ENCODE results near the gene SYS1. TPM values are rescaled to one million over a fixed set of nuclear protein-coding genes. Genes with fewer than 3 reads are reported as not detected.

SYS1 gene
- total and polyA plus RNA-seq, 3 experiments from 2014 or later, result 40.1 to 54.0 (median 48.3) TPM

GRCh38 chr20:45336530-45337366, 26.2 kb upstream of the SYS1 start:
- Mint-ChIP-seq H3K27me3 (no peaks in the 10 kb centered on the region), H3K36me3 (no peaks in the 10 kb centered on the region), H3K4me1 (no peaks in the 10 kb centered on the region), H3K9me3 (no peaks in the 10 kb centered on the region), H3K4me3 (no peak overlapping the region), H3K27ac (peak overlapping the region in 1 of 8 donors; percentile 23)
- ChIA-PET POLR2A (no interaction called here), CTCF (interaction anchor here (1.4 to 2.4 kb wide), 2 partner anchors 11 to 100 kb away, joined by 4 to 10 read pairs; no protein-coding TSS in a partner anchor)
- no peak for DNase-seq
- Histone ChIP-seq H3K4me3 (ENCODE audit: low read length) (no peak overlapping the region), H3K27ac (ENCODE audit: low read depth, low read length) (no peak overlapping the region), H3K27me3 (ENCODE audit: insufficient read depth, low read length, poor library complexity, severe bottlenecking) (no peaks in the 10 kb centered on the region), H3K36me3 (ENCODE audit: insufficient read depth, low read length) (no peaks in the 10 kb centered on the region), H3K9me3 (ENCODE audit: low read length) (no peaks in the 10 kb centered on the region), H3K4me1 (ENCODE audit: insufficient read depth, low read length) (no peaks in the 10 kb centered on the region)

- H3K4me1 ChIP-seq (ENCODE audit: insufficient read depth, low read length), result no peaks in the 10 kb centered on the region
- Mint-ChIP-seq H3K4me1 (no peaks in the 10 kb centered on the region), H3K36me3 (no peaks in the 10 kb centered on the region), H3K4me3 (no peak overlapping the region), H3K27me3 (no peaks in the 10 kb centered on the region), H3K27ac (no peak overlapping the region), H3K9me3 (no peaks in the 10 kb centered on the region)
- H3K9me3 ChIP-seq (ENCODE audit: low read length), result no peaks in the 10 kb centered on the region
- H3K36me3 ChIP-seq (ENCODE audit: insufficient read depth, low read length), result no peaks in the 10 kb centered on the region
- DNase-seq, result no peak
- ChIA-PET POLR2A (no interaction called here), CTCF (no interaction called here)
- no peaks in the 10 kb centered on the region for H3K27me3 ChIP-seq (ENCODE audit: insufficient read depth, low read length, poor library complexity, severe bottlenecking)
- peak overlapping the region; percentile 14 for H3K27ac ChIP-seq (ENCODE audit: low read depth, low read length)
- no peak overlapping the region for H3K4me3 ChIP-seq (ENCODE audit: low read length)
These were observed 25.4 kb upstream of the SYS1 start for GRCh38 chr20:45337367-45338120.

- CTCF ChIA-PET, result no interaction called here
- Mint-ChIP-seq H3K27ac (no peak overlapping the region), H3K4me3 (no peak overlapping the region), H3K9me3 (no peaks in the 10 kb centered on the region), H3K27me3 (no peaks in the 10 kb centered on the region), H3K4me1 (no peaks in the 10 kb centered on the region), H3K36me3 (no peaks in the 10 kb centered on the region)
- no peak for DNase-seq
- Histone ChIP-seq H3K9me3 (ENCODE audit: low read length) (no peaks in the 10 kb centered on the region), H3K36me3 (ENCODE audit: insufficient read depth, low read length) (no peaks in the 10 kb centered on the region), H3K4me1 (ENCODE audit: insufficient read depth, low read length) (no peaks in the 10 kb centered on the region), H3K27me3 (ENCODE audit: insufficient read depth, low read length, poor library complexity, severe bottlenecking) (no peaks in the 10 kb centered on the region), H3K27ac (ENCODE audit: low read depth, low read length) (peak overlapping the region; percentile 14), H3K4me3 (ENCODE audit: low read length) (no peak overlapping the region)
- POLR2A ChIA-PET, result no interaction called here
These were observed 24.6 kb upstream of the SYS1 start for GRCh38 chr20:45338121-45339030.

GRCh38 chr20:45339084-45339483, 23.9 kb upstream of the SYS1 start:
- Mint-ChIP-seq H3K4me1 (no peaks in the 10 kb centered on the region), H3K4me3 (no peak overlapping the region), H3K36me3 (no peaks in the 10 kb centered on the region), H3K9me3 (no peaks in the 10 kb centered on the region), H3K27ac (no peak overlapping the region), H3K27me3 (no peaks in the 10 kb centered on the region)
- H3K27ac ChIP-seq (ENCODE audit: low read depth, low read length), result no peak overlapping the region
- DNase-seq, result no peak
- ChIA-PET CTCF (no interaction called here), POLR2A (interaction anchor here (1.3 kb wide), 1 partner anchor 9 kb away, joined by 3 read pairs; the partner anchor contains the start of gene SDC4)
- H3K9me3 ChIP-seq (ENCODE audit: low read length), result no peaks in the 10 kb centered on the region
- H3K27me3 ChIP-seq (ENCODE audit: insufficient read depth, low read length, poor library complexity, severe bottlenecking), result no peaks in the 10 kb centered on the region
- H3K4me3 ChIP-seq (ENCODE audit: low read length), result no peak overlapping the region
- no peaks in the 10 kb centered on the region for H3K4me1 ChIP-seq (ENCODE audit: insufficient read depth, low read length)
- no peaks in the 10 kb centered on the region for H3K36me3 ChIP-seq (ENCODE audit: insufficient read depth, low read length)

GRCh38 chr20:45339799-45340198, 23.2 kb upstream of the SYS1 start:
- DNase-seq, result no peak
- no peaks in the 10 kb centered on the region for H3K4me1 ChIP-seq (ENCODE audit: insufficient read depth, low read length)
- CTCF ChIA-PET, result no interaction called here
- H3K27me3 Mint-ChIP-seq, result no peaks in the 10 kb centered on the region
- POLR2A ChIA-PET, result interaction anchor here (1.3 kb wide), 1 partner anchor 9 kb away, joined by 3 read pairs; the partner anchor contains the start of gene SDC4
- peak overlapping the region in 1 of 8 donors; percentile 82 for H3K27ac Mint-ChIP-seq
- no peaks in the 10 kb centered on the region for H3K4me1 Mint-ChIP-seq
- H3K36me3 ChIP-seq (ENCODE audit: insufficient read depth, low read length), result no peaks in the 10 kb centered on the region
- no peak overlapping the region for H3K4me3 Mint-ChIP-seq
- H3K27ac ChIP-seq (ENCODE audit: low read depth, low read length), result no peak overlapping the region
- no peaks in the 10 kb centered on the region for H3K27me3 ChIP-seq (ENCODE audit: insufficient read depth, low read length, poor library complexity, severe bottlenecking)
- H3K36me3 Mint-ChIP-seq, result no peaks in the 10 kb centered on the region
- H3K4me3 ChIP-seq (ENCODE audit: low read length), result no peak overlapping the region
- H3K9me3 Mint-ChIP-seq, result no peaks in the 10 kb centered on the region
- no peaks in the 10 kb centered on the region for H3K9me3 ChIP-seq (ENCODE audit: low read length)

GRCh38 chr20:45340236-45340847, 22.6 kb upstream of the SYS1 start:
- Histone ChIP-seq H3K9me3 (ENCODE audit: low read length) (no peaks in the 10 kb centered on the region), H3K36me3 (ENCODE audit: insufficient read depth, low read length) (no peaks in the 10 kb centered on the region), H3K27ac (ENCODE audit: low read depth, low read length) (no peak overlapping the region), H3K27me3 (ENCODE audit: insufficient read depth, low read length, poor library complexity, severe bottlenecking) (no peaks in the 10 kb centered on the region), H3K4me1 (ENCODE audit: insufficient read depth, low read length) (no peaks in the 10 kb centered on the region), H3K4me3 (ENCODE audit: low read length) (no peak overlapping the region)
- H3K9me3 Mint-ChIP-seq, result no peaks in the 10 kb centered on the region
- no peak for DNase-seq
- H3K4me1 Mint-ChIP-seq, result no peaks in the 10 kb centered on the region
- H3K36me3 Mint-ChIP-seq, result no peaks in the 10 kb centered on the region
- ChIA-PET POLR2A (interaction anchor here (1.3 kb wide), 1 partner anchor 8 kb away, joined by 3 read pairs; the partner anchor contains the start of gene SDC4), CTCF (no interaction called here)
- no peak overlapping the region for H3K27ac Mint-ChIP-seq
- H3K4me3 Mint-ChIP-seq, result no peak overlapping the region
- no peaks in the 10 kb centered on the region for H3K27me3 Mint-ChIP-seq

- Mint-ChIP-seq H3K4me1 (no peaks in the 10 kb centered on the region), H3K4me3 (no peak overlapping the region), H3K27ac (peak overlapping the region in 1 of 8 donors; percentile 63), H3K27me3 (no peaks in the 10 kb centered on the region), H3K36me3 (no peaks in the 10 kb centered on the region), H3K9me3 (no peaks in the 10 kb centered on the region)
- Histone ChIP-seq H3K27ac (ENCODE audit: low read depth, low read length) (no peak overlapping the region), H3K27me3 (ENCODE audit: insufficient read depth, low read length, poor library complexity, severe bottlenecking) (no peaks in the 10 kb centered on the region), H3K4me1 (ENCODE audit: insufficient read depth, low read length) (no peaks in the 10 kb centered on the region), H3K4me3 (ENCODE audit: low read length) (no peak overlapping the region), H3K36me3 (ENCODE audit: insufficient read depth, low read length) (no peaks in the 10 kb centered on the region), H3K9me3 (ENCODE audit: low read length) (no peaks in the 10 kb centered on the region)
- ChIA-PET POLR2A (no interaction called here), CTCF (no interaction called here)
- DNase-seq, result no peak
These were observed 22.0 kb upstream of the SYS1 start for GRCh38 chr20:45340951-45341350.
